MM.1S (cell line): ENCODE data around the gene FOSL1.

Source experiments
- DNase-seq: peaks from one replicate; pipeline ENCODE4 v3.0.0-alpha.2; 2015
- H2AFZ ChIP-seq: fragments of 300-600 bp; sonication (generic); 2 replicates; pipeline ENCODE4 v1.6.0; 2016; ENCODE audit warnings: antibody characterized with exemption, low read length
- H3F3A ChIP-seq: fragments of 300-600 bp; sonication (generic); 2 replicates; pipeline ENCODE4 v1.6.1; 2016; ENCODE audit warnings: mild to moderate bottlenecking, antibody characterized with exemption, low read length, moderate library complexity, mixed read lengths; ENCODE audit not compliant: insufficient read depth
- H3K27ac ChIP-seq: fragments of 300-600 bp; sonication (generic); 2 replicates; pipeline ENCODE4 v1.5.1; 2016; ENCODE audit warnings: mild to moderate bottlenecking, low read length
- H3K27me3 ChIP-seq: fragments of 300-600 bp; sonication (generic); replicated peaks from 2 replicates; pipeline ENCODE4 v1.6.0; 2016; ENCODE audit warnings: low read length; ENCODE audit not compliant: insufficient read depth
- H3K36me3 ChIP-seq: fragments of 300-600 bp; sonication (generic); replicated peaks from 2 replicates; pipeline ENCODE4 v1.6.1; 2016; ENCODE audit warnings: mild to moderate bottlenecking, low read length, mixed read lengths; ENCODE audit not compliant: insufficient read depth
- H3K4me1 ChIP-seq: fragments of 300-600 bp; sonication (generic); 2 replicates; pipeline ENCODE4 v1.6.1; 2016; ENCODE audit warnings: low read length, mixed read lengths
- H3K4me2 ChIP-seq: fragments of 300-600 bp; sonication (generic); 2 replicates; pipeline ENCODE4 v1.6.0; 2016; ENCODE audit warnings: low read depth, low read length
- H3K4me3 ChIP-seq: fragments of 300-600 bp; sonication (generic); 2 replicates; pipeline ENCODE4 v1.5.1; 2016; ENCODE audit warnings: low read length, mixed read lengths
- H3K79me2 ChIP-seq: fragments of 300-600 bp; sonication (generic); 2 replicates; pipeline ENCODE4 v1.6.1; 2016; ENCODE audit warnings: mixed run types, low read length, mixed read lengths
- H3K9ac ChIP-seq: fragments of 300-600 bp; sonication (generic); 2 replicates; pipeline ENCODE4 v1.6.1; 2016; ENCODE audit warnings: low read length, mixed read lengths
- H3K9me2 ChIP-seq: fragments of 300-600 bp; sonication (generic); replicated peaks from 2 replicates; pipeline ENCODE4 v1.6.1; 2016; ENCODE audit warnings: mild to moderate bottlenecking, low read length, mixed read lengths; ENCODE audit not compliant: insufficient read depth
- H3K9me3 ChIP-seq: fragments of 300-600 bp; sonication (generic); replicated peaks from 2 replicates; pipeline ENCODE4 v1.6.1; 2016; ENCODE audit warnings: mild to moderate bottlenecking, low read length, mixed read lengths; ENCODE audit not compliant: insufficient read depth
- H4K20me1 ChIP-seq: fragments of 300-600 bp; sonication (generic); 2 replicates; pipeline ENCODE4 v1.6.1; 2016; ENCODE audit warnings: mild to moderate bottlenecking, low read length, moderate library complexity, mixed read lengths; ENCODE audit not compliant: insufficient read depth
- CTCF ChIP-seq: fragments of 300-600 bp; sonication (generic); IDR thresholded peaks from 2 replicates; pipeline ENCODE4 v1.5.1; 2016; ENCODE audit warnings: antibody characterized with exemption, low read length, mixed read lengths
- EZH2 ChIP-seq: fragments of 300-600 bp; sonication (generic); optimal IDR thresholded peaks from 2 replicates; pipeline ENCODE3; 2017; ENCODE audit warnings: low read depth, mild to moderate bottlenecking, antibody characterized with exemption, low read length, mixed read lengths
- EZH2phosphoT487 ChIP-seq: fragments of 300-600 bp; sonication (generic); IDR thresholded peaks from 2 replicates; pipeline ENCODE4 v1.6.1; 2018; ENCODE audit warnings: antibody characterized with exemption, low read length

The FOSL1 gene

GRCh38 chr11:65854161-65854592 lies 46.0 kb downstream of the FOSL1 start:
- Histone ChIP-seq H2AFZ (no peak overlapping the region), H3K4me1 (0 out of 2 replicates have a peak, but pooled peaks cover 8% of the 10 kb centered on the region), H3K27me3 (no peaks in the 10 kb centered on the region), H3K36me3 (peaks cover 24% of the 10 kb centered on the region), H3K9me2 (no peaks in the 10 kb centered on the region), H4K20me1 (peaks cover 28% of the 10 kb centered on the region), H3K9me3 (no peaks in the 10 kb centered on the region), H3K9ac (no peak overlapping the region), H3K79me2 (peaks cover 39% of the 10 kb centered on the region), H3K4me2 (no peak overlapping the region), H3K4me3 (no peak overlapping the region), H3F3A (peaks cover 40% of the 10 kb centered on the region), H3K27ac (no peak overlapping the region)
- TF ChIP-seq EZH2 = no peak
- no peak for TF ChIP-seq EZH2phosphoT487
- no peak for TF ChIP-seq CTCF
- no peak for DNase-seq

- no peak for DNase-seq
- H3K4me2 ChIP-seq = no peak overlapping the region
- 0 out of 2 replicates have a peak, but pooled peaks cover 8% of the 10 kb centered on the region for H3K4me1 ChIP-seq
- H3K79me2 ChIP-seq = peaks cover 39% of the 10 kb centered on the region
- H3K9ac ChIP-seq = no peak overlapping the region
- H3F3A ChIP-seq = peaks cover 32% of the 10 kb centered on the region
- no peaks in the 10 kb centered on the region for H3K9me3 ChIP-seq
- no peaks in the 10 kb centered on the region for H3K27me3 ChIP-seq
- H4K20me1 ChIP-seq = peaks cover 28% of the 10 kb centered on the region
- no peak for TF ChIP-seq EZH2phosphoT487
- no peak for TF ChIP-seq EZH2
- TF ChIP-seq CTCF = peak; percentile 5; the same call in 1 of the 2 replicates
- H3K9me2 ChIP-seq = no peaks in the 10 kb centered on the region
- H3K36me3 ChIP-seq = peaks cover 24% of the 10 kb centered on the region
- no peak overlapping the region for H3K27ac ChIP-seq
- no peak overlapping the region for H3K4me3 ChIP-seq
- no peak overlapping the region for H2AFZ ChIP-seq
These were observed 46.8 kb downstream of the FOSL1 start for GRCh38 chr11:65853246-65853979.

- no peak for DNase-seq
- Histone ChIP-seq H3K4me2 (no peak overlapping the region), H3K27ac (no peak overlapping the region), H3K9ac (no peak overlapping the region), H4K20me1 (peaks cover 28% of the 10 kb centered on the region), H3K79me2 (peaks cover 39% of the 10 kb centered on the region), H3F3A (peaks cover 28% of the 10 kb centered on the region), H3K9me2 (no peaks in the 10 kb centered on the region), H3K27me3 (no peaks in the 10 kb centered on the region), H3K4me1 (0 out of 2 replicates have a peak, but pooled peaks cover 8% of the 10 kb centered on the region), H3K9me3 (no peaks in the 10 kb centered on the region), H3K36me3 (peaks cover 24% of the 10 kb centered on the region), H3K4me3 (no peak overlapping the region), H2AFZ (no peak overlapping the region)
- TF ChIP-seq EZH2phosphoT487 (no peak), EZH2 (no peak), CTCF (no peak)
These were observed 47.5 kb downstream of the FOSL1 start for GRCh38 chr11:65852508-65853245.
